CD4-positive, CD25-positive, alpha-beta regulatory T cell (primary cell): ENCODE data around the gene PRKAG2. TPM values are rescaled to one million over a fixed set of nuclear protein-coding genes. Genes with fewer than 3 reads are reported as not detected.

ENCODE experiments used
- ATAC-seq, 2 donors: fragments of 150-1000 bp; cut with Tn5 transposase; one replicate each; pipeline ENCODE4 v1.10.0; 2021; ENCODE audit warnings: low read depth in 2 of 2, moderate number of reproducible peaks in 2 of 2, moderate library complexity in 1 of 2
- DNase-seq, 3 donors: peaks; one replicate each; pipeline versions ENCODE4 v3.0.0 to v3.0.0-alpha.2; 2012 to 2022; ENCODE audit warnings: mixed read lengths in 1 of 3
- H3K27ac ChIP-seq: one replicate; pipeline ENCODE4 v1.7.0; 2013; ENCODE audit warnings: mild to moderate bottlenecking, low read length; ENCODE audit not compliant: insufficient read depth, poor library complexity, severe bottlenecking
- H3K27me3 ChIP-seq: one replicate; pipeline ENCODE4 v1.7.0; 2013; ENCODE audit warnings: low read length; ENCODE audit not compliant: control insufficient read depth, insufficient read depth
- H3K36me3 ChIP-seq: one replicate; pipeline ENCODE4 v1.7.0; 2013; ENCODE audit warnings: mild to moderate bottlenecking, low read length, moderate library complexity; ENCODE audit not compliant: control insufficient read depth, insufficient read depth
- H3K4me1 ChIP-seq: 2 replicates; pipeline ENCODE4 v1.7.0; 2013; ENCODE audit warnings: mild to moderate bottlenecking, low read length; ENCODE audit not compliant: insufficient read depth, control insufficient read depth, poor library complexity, severe bottlenecking
- H3K4me3 ChIP-seq: one replicate; pipeline ENCODE4 v1.7.0; 2013; ENCODE audit warnings: low read depth, mild to moderate bottlenecking, low read length, moderate library complexity
- H3K9me3 ChIP-seq, 2 experiments: 1 replicate in 1 of 2; 2 replicates in 1 of 2; pipeline ENCODE4 v1.7.0; 2013; ENCODE audit warnings: low read length in 2 of 2, mild to moderate bottlenecking in 1 of 2, moderate library complexity in 1 of 2; ENCODE audit not compliant: control insufficient read depth in 2 of 2
- H3K27ac Mint-ChIP-seq, 3 donors: one replicate each; pipeline ENCODE4 v1.8.0; 2020 to 2022; ENCODE audit warnings: mild to moderate bottlenecking in 3 of 3, mixed read lengths in 3 of 3, moderate library complexity in 2 of 3
- H3K27me3 Mint-ChIP-seq: one replicate; pipeline ENCODE4 v1.8.0; 2022; ENCODE audit warnings: mild to moderate bottlenecking, mixed read lengths
- H3K36me3 Mint-ChIP-seq: one replicate; pipeline ENCODE4 v1.8.0; 2020; ENCODE audit warnings: mixed read lengths
- H3K4me1 Mint-ChIP-seq, 4 donors: one replicate each; pipeline ENCODE4 v1.8.0; 2020 to 2022; ENCODE audit warnings: mixed read lengths in 4 of 4, mild to moderate bottlenecking in 1 of 4
- H3K4me3 Mint-ChIP-seq, 4 donors: one replicate each; pipeline ENCODE4 v1.8.0; 2020 to 2022; ENCODE audit warnings: mild to moderate bottlenecking in 4 of 4, mixed read lengths in 4 of 4, moderate library complexity in 3 of 4
- H3K9me3 Mint-ChIP-seq, 7 donors: one replicate each; pipeline ENCODE4 v1.8.0; 2020 to 2022; ENCODE audit warnings: mixed read lengths in 7 of 7, mild to moderate bottlenecking in 3 of 7, moderate library complexity in 2 of 7
- polyA plus RNA-seq, 4 donors: library from polyadenylated mRNA; unstranded; fragments of 300-500 nt; fragmentation: Illumina TruSeq; gene quantifications; one replicate each; pipeline ENCODE4 v1.2.3, GENCODE V29; 2021
- total RNA-seq: library from RNA; stranded (reverse); gene quantifications from one replicate; pipeline ENCODE4 v1.2.3, GENCODE V29; 2022

Gene PRKAG2
- total and polyA plus RNA-seq, 5 donors from 2014 or later, result 19.9 to 43.0 (median 26.1) TPM

DNA sequence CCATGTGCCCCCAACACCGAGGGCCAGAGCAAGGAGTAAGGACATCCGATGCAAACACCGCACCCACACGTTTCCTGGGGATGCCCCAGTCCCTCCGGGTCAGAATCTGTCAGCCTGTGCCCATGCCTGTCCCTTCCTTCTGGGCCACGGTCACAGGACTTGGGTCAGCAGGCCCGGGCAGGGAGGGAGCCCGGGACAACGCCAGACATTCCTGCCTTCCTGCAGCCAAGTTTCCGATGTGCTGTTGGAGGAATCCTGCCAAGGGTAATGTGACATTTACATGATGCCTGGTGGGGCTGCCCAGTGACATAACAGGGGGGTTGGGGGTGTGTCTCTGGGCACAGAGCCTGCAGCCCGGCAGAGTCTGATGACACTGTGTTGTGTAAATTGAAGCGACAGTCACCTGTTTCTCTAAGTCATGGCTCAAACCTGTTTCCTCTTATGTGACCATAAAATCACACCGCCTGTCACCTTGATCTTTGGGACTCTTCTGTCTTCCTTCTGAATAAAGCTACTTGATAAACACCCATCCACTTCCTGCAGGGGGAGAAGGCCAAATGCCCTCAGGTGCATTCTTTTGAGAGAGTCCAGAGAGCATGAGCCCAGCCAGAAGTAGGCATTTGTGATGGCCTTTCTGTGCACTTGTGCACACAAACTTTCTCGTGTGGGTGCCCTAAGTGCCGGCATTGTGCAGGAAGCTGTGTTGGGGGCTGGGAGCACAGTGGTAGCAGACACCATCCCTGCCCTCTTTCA, 181.9 kb downstream of the PRKAG2 start:
- no peak overlapping the region for H3K4me3 ChIP-seq
- H3K27me3 ChIP-seq, result no peaks in the 10 kb centered on the region
- DNase-seq, result no peak
- Mint-ChIP-seq H3K36me3 (peaks cover 13% of the 10 kb centered on the region), H3K4me1 (peaks cover 0 to 17% (median 9%) of the 10 kb centered on the region in 4 donors), H3K9me3 (no peaks in the 10 kb centered on the region), H3K27ac (no peak overlapping the region), H3K4me3 (no peak overlapping the region), H3K27me3 (no peaks in the 10 kb centered on the region)
- no peak for ATAC-seq
- no peak overlapping the region for H3K27ac ChIP-seq
- no peaks in the 10 kb centered on the region for H3K4me1 ChIP-seq
- H3K9me3 ChIP-seq, result no peaks in the 10 kb centered on the region
- H3K36me3 ChIP-seq, result peaks cover 3% of the 10 kb centered on the region

DNA sequence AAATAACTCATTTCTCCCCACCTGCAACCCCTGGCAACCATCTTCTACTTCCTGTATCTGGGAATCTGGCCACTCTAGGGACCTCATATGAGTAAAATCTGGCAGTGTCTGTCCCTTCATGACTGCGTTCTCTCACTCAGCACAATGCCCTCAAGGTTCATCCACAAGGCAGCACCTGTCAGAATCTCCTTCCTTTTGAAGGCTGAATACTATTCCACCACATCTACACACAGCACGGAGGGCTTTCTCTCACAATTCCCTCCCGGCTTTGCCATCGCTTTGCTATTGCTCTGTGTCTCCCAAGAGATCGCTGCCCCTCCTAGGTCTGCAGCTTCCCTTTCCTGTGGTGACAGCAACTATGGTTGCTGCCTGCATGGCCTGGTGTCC, 182.5 kb downstream of the PRKAG2 start:
- Histone ChIP-seq H3K36me3 (peaks cover 3% of the 10 kb centered on the region), H3K4me3 (no peak overlapping the region), H3K27ac (no peak overlapping the region), H3K27me3 (no peaks in the 10 kb centered on the region), H3K9me3 (no peaks in the 10 kb centered on the region), H3K4me1 (no peaks in the 10 kb centered on the region)
- H3K4me3 Mint-ChIP-seq, result no peak overlapping the region
- H3K27ac Mint-ChIP-seq, result peak overlapping the region in 1 of 3 donors; percentile 62
- H3K9me3 Mint-ChIP-seq, result no peaks in the 10 kb centered on the region
- peaks cover 13% of the 10 kb centered on the region for H3K36me3 Mint-ChIP-seq
- ATAC-seq, result no peak
- no peaks in the 10 kb centered on the region for H3K27me3 Mint-ChIP-seq
- no peak for DNase-seq
- peaks cover 0 to 17% (median 9%) of the 10 kb centered on the region in 4 donors for H3K4me1 Mint-ChIP-seq

GRCh38 chr7:151693140-151693539, 183.8 kb downstream of the PRKAG2 start:
- Histone ChIP-seq H3K36me3 (no peaks in the 10 kb centered on the region), H3K4me3 (no peak overlapping the region), H3K27me3 (no peaks in the 10 kb centered on the region), H3K27ac (no peak overlapping the region), H3K9me3 (no peaks in the 10 kb centered on the region), H3K4me1 (no peaks in the 10 kb centered on the region)
- ATAC-seq (no peak), DNase-seq (no peak)
- Mint-ChIP-seq H3K4me3 (no peak overlapping the region), H3K36me3 (peaks cover 7% of the 10 kb centered on the region), H3K27ac (no peak overlapping the region), H3K4me1 (peaks cover 0 to 17% (median 10%) of the 10 kb centered on the region in 4 donors), H3K27me3 (no peaks in the 10 kb centered on the region), H3K9me3 (no peaks in the 10 kb centered on the region)

GRCh38 chr7:151692721-151693120, 184.2 kb downstream of the PRKAG2 start:
- H3K9me3 ChIP-seq, result no peaks in the 10 kb centered on the region
- Mint-ChIP-seq H3K36me3 (peaks cover 7% of the 10 kb centered on the region), H3K27me3 (no peaks in the 10 kb centered on the region), H3K4me3 (no peak overlapping the region), H3K9me3 (no peaks in the 10 kb centered on the region), H3K27ac (peak overlapping the region in 1 of 3 donors; percentile 35), H3K4me1 (peaks cover 0 to 17% (median 10%) of the 10 kb centered on the region in 4 donors)
- DNase-seq (no peak), ATAC-seq (no peak)
- H3K36me3 ChIP-seq, result no peaks in the 10 kb centered on the region
- H3K27me3 ChIP-seq, result no peaks in the 10 kb centered on the region
- no peak overlapping the region for H3K27ac ChIP-seq
- no peaks in the 10 kb centered on the region for H3K4me1 ChIP-seq
- H3K4me3 ChIP-seq, result no peak overlapping the region

- H3K36me3 ChIP-seq, result no peaks in the 10 kb centered on the region
- peaks cover 7% of the 10 kb centered on the region for H3K36me3 Mint-ChIP-seq
- H3K27ac ChIP-seq, result no peak overlapping the region
- no peaks in the 10 kb centered on the region for H3K9me3 ChIP-seq
- H3K4me1 Mint-ChIP-seq, result peaks cover 0 to 16% (median 10%) of the 10 kb centered on the region in 4 donors
- no peak overlapping the region for H3K27ac Mint-ChIP-seq
- no peaks in the 10 kb centered on the region for H3K4me1 ChIP-seq
- no peaks in the 10 kb centered on the region for H3K27me3 ChIP-seq
- H3K27me3 Mint-ChIP-seq, result no peaks in the 10 kb centered on the region
- no peak overlapping the region for H3K4me3 ChIP-seq
- no peak for DNase-seq
- H3K4me3 Mint-ChIP-seq, result no peak overlapping the region
- no peaks in the 10 kb centered on the region for H3K9me3 Mint-ChIP-seq
- ATAC-seq, result no peak
Observed at GRCh38 chr7:151691449-151691848, 185.5 kb downstream of the PRKAG2 start.

- ATAC-seq (no peak), DNase-seq (no peak)
- Mint-ChIP-seq H3K27me3 (no peaks in the 10 kb centered on the region), H3K36me3 (peaks cover 7% of the 10 kb centered on the region), H3K9me3 (no peaks in the 10 kb centered on the region), H3K4me1 (peaks cover 0 to 16% (median 8%) of the 10 kb centered on the region in 4 donors), H3K4me3 (no peak overlapping the region), H3K27ac (no peak overlapping the region)
- Histone ChIP-seq H3K9me3 (no peaks in the 10 kb centered on the region), H3K4me3 (no peak overlapping the region), H3K4me1 (no peaks in the 10 kb centered on the region), H3K27me3 (no peaks in the 10 kb centered on the region), H3K27ac (no peak overlapping the region), H3K36me3 (no peaks in the 10 kb centered on the region)
Observed at GRCh38 chr7:151690606-151691005, 186.3 kb downstream of the PRKAG2 start.

DNA sequence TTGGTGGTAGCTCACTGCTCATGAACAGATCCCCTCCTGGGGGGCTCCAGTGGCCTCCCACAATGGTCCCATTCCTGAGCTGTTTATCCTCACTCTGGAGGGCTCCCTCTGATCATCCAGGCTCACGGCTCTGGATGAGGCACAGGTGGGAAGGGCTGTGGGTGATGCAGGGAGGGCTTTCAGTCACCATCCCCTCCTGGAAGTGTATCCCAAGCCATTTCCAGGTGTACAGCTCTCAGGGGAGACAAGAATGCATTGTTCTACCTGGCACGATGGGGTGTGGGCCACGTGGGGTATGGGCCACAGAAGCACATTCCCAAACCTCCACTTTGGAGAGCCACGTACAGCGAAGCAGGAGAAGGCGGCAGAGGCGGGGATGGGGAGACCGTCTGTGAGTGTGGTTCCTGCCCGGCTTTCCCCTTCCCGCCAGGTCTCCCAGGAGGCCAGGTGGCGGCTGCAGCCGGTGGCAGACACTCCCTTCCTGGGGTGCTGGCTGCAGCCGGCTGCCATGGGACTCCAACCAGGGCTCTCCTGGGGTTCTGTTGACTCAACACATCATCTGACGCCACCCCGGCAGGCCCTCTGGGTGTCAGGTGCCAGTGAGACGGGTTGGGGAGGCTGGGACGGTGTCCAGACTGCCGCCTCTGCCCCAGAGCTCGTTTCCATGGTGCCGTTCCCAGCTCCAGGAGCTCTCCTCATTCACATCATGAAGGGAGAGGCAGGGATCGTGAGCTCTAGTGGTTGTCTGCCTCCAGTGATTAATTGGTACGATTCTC, 187.5 kb downstream of the PRKAG2 start:
- H3K36me3 Mint-ChIP-seq, result peaks cover 3% of the 10 kb centered on the region
- H3K4me1 Mint-ChIP-seq, result peaks cover 0 to 11% (median 4%) of the 10 kb centered on the region in 4 donors
- Histone ChIP-seq H3K36me3 (no peaks in the 10 kb centered on the region), H3K27ac (no peak overlapping the region), H3K4me3 (no peak overlapping the region), H3K27me3 (no peaks in the 10 kb centered on the region), H3K9me3 (no peaks in the 10 kb centered on the region), H3K4me1 (no peaks in the 10 kb centered on the region)
- no peak overlapping the region for H3K4me3 Mint-ChIP-seq
- H3K9me3 Mint-ChIP-seq, result no peaks in the 10 kb centered on the region
- no peaks in the 10 kb centered on the region for H3K27me3 Mint-ChIP-seq
- no peak for ATAC-seq
- no peak overlapping the region for H3K27ac Mint-ChIP-seq
- DNase-seq, result no peak
